ENCODE results near the gene NFYC. TPM values are rescaled to one million over a fixed set of nuclear protein-coding genes. Genes with fewer than 3 reads are reported as not detected.
A peak's percentile ranks its signal among the peaks of the same experiment; 100 is the strongest.

NFYC gene
- total RNA-seq, 1 donor from 2014 or later = 73.2 TPM

DNA sequence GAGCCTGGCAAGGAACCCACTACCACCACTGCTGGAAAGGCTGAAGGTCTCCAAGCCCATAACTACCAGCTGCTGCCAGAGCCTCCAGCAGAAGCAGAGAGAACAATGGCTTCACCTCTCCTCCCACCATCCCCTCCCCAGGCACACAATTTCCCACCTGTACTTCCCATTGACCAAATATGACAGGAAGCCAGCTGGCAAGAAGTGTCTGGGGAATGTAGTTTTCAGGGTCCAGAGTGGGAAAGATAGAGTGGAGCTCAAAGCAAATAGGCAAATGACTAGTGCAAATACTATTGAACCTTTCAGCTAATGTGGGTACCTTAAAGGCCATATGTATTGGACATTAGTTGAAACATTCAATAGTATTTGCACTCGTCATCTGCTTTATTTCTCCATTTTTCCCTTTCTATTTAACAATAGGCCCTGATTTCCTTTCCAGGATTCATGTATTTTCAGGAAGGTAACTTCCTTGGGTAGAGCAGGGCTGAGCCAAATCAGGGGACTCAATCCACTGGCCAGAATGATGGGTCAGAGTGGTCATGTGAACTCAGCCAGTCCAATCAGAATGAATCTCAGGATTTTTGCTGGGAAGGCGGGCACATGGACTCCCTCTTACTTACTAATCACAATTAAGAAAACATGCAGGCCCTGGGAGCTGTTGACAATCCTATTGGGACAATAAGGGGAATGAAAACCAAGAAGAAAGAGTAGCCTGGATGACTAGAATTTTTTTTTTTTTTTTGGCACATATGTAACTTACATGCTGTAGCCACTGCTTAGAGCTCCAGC is 12.1 kb upstream of the NFYC start:
- Mint-ChIP-seq H3K9me3 (no peaks in the 10 kb centered on the region), H3K4me1 (peaks cover 4% of the 10 kb centered on the region), H3K27me3 (peaks cover 10% of the 10 kb centered on the region), H3K4me3 (no peak overlapping the region), H3K27ac (no peak overlapping the region), H3K36me3 (ENCODE audit: low read depth) (peaks cover 4% of the 10 kb centered on the region)
- intact Hi-C loops (cut with micrococcal nuclease) = no loop called here
- DNase-seq = no peak

- H3K4me3 Mint-ChIP-seq = no peak overlapping the region
- H3K27me3 Mint-ChIP-seq = no peaks in the 10 kb centered on the region
- no peaks in the 10 kb centered on the region for H3K9me3 Mint-ChIP-seq
- peaks cover 4% of the 10 kb centered on the region for H3K4me1 Mint-ChIP-seq
- peaks cover 23% of the 10 kb centered on the region for H3K36me3 Mint-ChIP-seq (ENCODE audit: low read depth)
- intact Hi-C loops (cut with micrococcal nuclease) = no loop called here
- H3K27ac Mint-ChIP-seq = no peak overlapping the region
- DNase-seq = no peak
Observed at GRCh38 chr1:40684669-40685068, 6.8 kb upstream of the NFYC start.

DNA sequence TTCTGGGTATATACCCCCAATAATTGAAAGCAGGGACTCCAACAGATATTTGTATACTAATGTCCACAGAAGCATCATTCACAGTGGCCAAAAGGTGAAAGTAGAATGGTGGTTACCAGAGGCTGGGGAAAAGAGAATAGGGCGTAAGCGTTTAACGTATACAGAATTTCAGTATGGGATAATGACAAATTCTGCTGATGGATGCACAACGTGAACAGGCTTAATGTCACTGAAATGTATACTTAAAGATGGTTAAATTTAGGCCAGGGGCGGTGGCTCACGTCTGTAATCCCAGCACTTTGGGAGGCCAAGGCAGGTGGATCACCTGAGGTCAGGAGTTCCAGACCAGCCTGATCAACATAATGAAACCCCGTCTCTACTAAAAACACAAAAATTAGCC is 4.4 kb upstream of the NFYC start:
- no peak overlapping the region for H3K4me3 Mint-ChIP-seq
- no peak for DNase-seq
- no peaks in the 10 kb centered on the region for H3K9me3 Mint-ChIP-seq
- H3K4me1 Mint-ChIP-seq = peaks cover 14% of the 10 kb centered on the region
- peaks cover 28% of the 10 kb centered on the region for H3K36me3 Mint-ChIP-seq (ENCODE audit: low read depth)
- H3K27me3 Mint-ChIP-seq = no peaks in the 10 kb centered on the region
- H3K27ac Mint-ChIP-seq = no peak overlapping the region
- intact Hi-C loops (cut with micrococcal nuclease) = no loop called here

- no peaks in the 10 kb centered on the region for H3K27me3 Mint-ChIP-seq
- no peak overlapping the region for H3K27ac Mint-ChIP-seq
- no peak for DNase-seq
- peaks cover 20% of the 10 kb centered on the region for H3K4me1 Mint-ChIP-seq
- H3K36me3 Mint-ChIP-seq (ENCODE audit: low read depth) = peaks cover 33% of the 10 kb centered on the region
- no peaks in the 10 kb centered on the region for H3K9me3 Mint-ChIP-seq
- intact Hi-C loops (cut with micrococcal nuclease) = no loop called here
- no peak overlapping the region for H3K4me3 Mint-ChIP-seq
Observed at GRCh38 chr1:40687661-40688060, 3.8 kb upstream of the NFYC start.

DNA sequence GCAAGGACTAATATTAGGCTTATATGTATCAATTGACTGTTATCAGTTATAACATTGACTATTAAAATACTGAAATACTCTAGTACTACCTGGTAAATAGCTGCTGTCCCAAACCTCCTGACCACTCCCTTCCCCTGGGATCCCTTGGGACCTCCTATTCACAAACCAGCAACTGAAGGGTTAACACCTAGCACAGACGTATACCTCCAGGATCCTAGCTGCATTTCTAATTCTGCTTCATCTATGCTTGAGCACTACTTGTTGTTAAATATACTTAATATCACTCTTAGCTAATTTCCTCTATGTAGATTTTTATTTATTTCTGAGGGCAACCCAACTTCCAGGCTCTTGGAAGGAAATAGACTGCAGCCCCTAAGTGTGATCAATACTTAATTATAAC is 1.8 kb upstream of the NFYC start:
- no peaks in the 10 kb centered on the region for H3K27me3 Mint-ChIP-seq
- H3K4me1 Mint-ChIP-seq = peaks cover 38% of the 10 kb centered on the region
- peaks cover 35% of the 10 kb centered on the region for H3K36me3 Mint-ChIP-seq (ENCODE audit: low read depth)
- H3K27ac Mint-ChIP-seq = no peak overlapping the region
- no peak for DNase-seq
- no peak overlapping the region for H3K4me3 Mint-ChIP-seq
- H3K9me3 Mint-ChIP-seq = no peaks in the 10 kb centered on the region
- intact Hi-C loops (cut with micrococcal nuclease) = loop anchor here (5.0 to 10.0 kb wide), 2 partner anchors 53 to 155 kb away; no protein-coding TSS in a partner anchor

GRCh38 chr1:40690771-40691537 is 550 bp upstream of the NFYC start:
- H3K9me3 Mint-ChIP-seq = no peaks in the 10 kb centered on the region
- intact Hi-C loops (cut with micrococcal nuclease) = loop anchor here (1.0 to 10.0 kb wide), 4 partner anchors 23 to 288 kb away; partner anchors contain the start of gene CTPS1
- peak overlapping the region; percentile 99 for H3K27ac Mint-ChIP-seq
- H3K36me3 Mint-ChIP-seq (ENCODE audit: low read depth) = peaks cover 32% of the 10 kb centered on the region
- no peak for DNase-seq
- no peaks in the 10 kb centered on the region for H3K27me3 Mint-ChIP-seq
- peaks cover 42% of the 10 kb centered on the region for H3K4me1 Mint-ChIP-seq
- peak overlapping the region; percentile 96 for H3K4me3 Mint-ChIP-seq

DNA sequence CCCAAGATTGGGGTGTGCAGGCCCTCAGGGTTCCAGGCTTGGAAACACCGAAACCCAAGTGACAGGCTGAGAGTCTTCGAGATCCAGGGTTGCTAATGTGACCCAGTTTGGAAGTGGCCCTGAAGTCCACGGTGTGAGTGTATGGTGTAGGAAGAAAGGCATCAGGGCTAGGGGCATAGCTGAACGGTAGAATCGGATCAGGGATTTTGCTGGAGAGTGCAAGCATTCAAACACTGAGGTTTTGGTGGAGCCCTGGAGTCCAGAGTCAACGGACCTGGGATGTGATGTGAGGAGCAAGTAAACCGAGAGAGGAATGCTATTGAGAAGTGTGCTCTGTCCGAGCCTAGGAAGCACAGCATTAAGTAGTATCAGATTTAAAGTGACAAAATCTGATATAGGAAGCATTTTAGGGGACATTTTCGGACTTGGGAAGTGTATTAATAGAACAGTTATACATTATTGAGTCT is 958 bp downstream of the NFYC start:
- H3K9me3 Mint-ChIP-seq = no peaks in the 10 kb centered on the region
- peak overlapping the region; percentile 96 for H3K4me3 Mint-ChIP-seq
- peaks cover 37% of the 10 kb centered on the region for H3K36me3 Mint-ChIP-seq (ENCODE audit: low read depth)
- no peak for DNase-seq
- H3K27me3 Mint-ChIP-seq = no peaks in the 10 kb centered on the region
- intact Hi-C loops (cut with micrococcal nuclease) = loop anchor here (1.0 to 10.0 kb wide), 3 partner anchors 17 to 152 kb away; no protein-coding TSS in a partner anchor
- peaks cover 55% of the 10 kb centered on the region for H3K4me1 Mint-ChIP-seq
- H3K27ac Mint-ChIP-seq = peak overlapping the region; percentile 99

DNA sequence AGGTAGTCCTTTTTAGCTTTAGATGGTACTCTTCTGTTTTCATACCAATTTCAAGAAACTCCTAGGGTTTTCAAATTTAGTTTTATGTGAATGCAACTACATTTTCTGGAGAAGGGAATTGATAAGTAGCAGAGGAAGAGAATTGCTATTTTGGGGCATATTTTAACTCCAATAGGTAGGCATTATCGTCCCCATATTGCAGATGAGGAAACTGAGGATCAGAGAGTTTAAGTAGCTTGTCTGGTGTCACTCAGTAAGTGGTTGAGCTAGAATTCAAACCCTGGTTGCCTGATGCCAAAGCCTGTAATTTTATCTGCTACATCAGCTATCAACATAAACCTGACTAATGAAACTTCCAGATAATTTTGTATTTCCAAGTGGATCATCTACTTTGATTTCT is 1.9 kb downstream of the NFYC start:
- no peaks in the 10 kb centered on the region for H3K27me3 Mint-ChIP-seq
- no peaks in the 10 kb centered on the region for H3K9me3 Mint-ChIP-seq
- no peak for DNase-seq
- intact Hi-C loops (cut with micrococcal nuclease) = loop anchor here (5.0 to 10.0 kb wide), 2 partner anchors 49 to 151 kb away; no protein-coding TSS in a partner anchor
- H3K4me3 Mint-ChIP-seq = peak overlapping the region; percentile 96
- peak overlapping the region; percentile 36 for H3K27ac Mint-ChIP-seq
- H3K36me3 Mint-ChIP-seq (ENCODE audit: low read depth) = peaks cover 38% of the 10 kb centered on the region
- H3K4me1 Mint-ChIP-seq = peaks cover 60% of the 10 kb centered on the region

DNA sequence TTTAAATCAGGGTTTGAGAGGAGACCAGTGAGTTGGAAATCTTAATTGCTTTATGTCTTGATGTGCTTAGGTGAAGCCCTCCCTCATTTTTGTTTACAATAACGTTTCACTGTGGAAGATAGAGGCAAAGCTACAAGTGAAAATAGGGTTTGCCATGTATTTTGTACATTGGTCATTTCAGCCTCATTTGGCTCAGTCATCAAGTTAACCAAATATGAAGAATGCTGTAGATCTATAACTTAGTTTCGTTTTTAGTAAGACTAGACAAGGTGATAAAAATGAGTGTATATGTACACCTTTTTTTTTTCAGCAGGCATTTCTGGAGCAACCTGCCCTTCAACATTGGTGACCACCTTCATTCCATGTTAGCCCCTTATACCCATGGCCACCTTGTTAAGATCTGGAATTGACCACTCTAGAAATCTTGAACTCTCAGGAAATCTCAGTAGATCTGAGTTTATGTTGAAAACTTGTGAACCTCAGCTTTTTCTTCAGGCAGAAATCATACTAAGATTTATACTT is 2.9 kb downstream of the NFYC start:
- intact Hi-C loops (cut with micrococcal nuclease) = loop anchor here (5.0 to 10.0 kb wide), 2 partner anchors 48 to 150 kb away; no protein-coding TSS in a partner anchor
- peaks cover 41% of the 10 kb centered on the region for H3K36me3 Mint-ChIP-seq (ENCODE audit: low read depth)
- peak; percentile 60 for DNase-seq
- H3K27me3 Mint-ChIP-seq = no peaks in the 10 kb centered on the region
- peaks cover 70% of the 10 kb centered on the region for H3K4me1 Mint-ChIP-seq
- no peaks in the 10 kb centered on the region for H3K9me3 Mint-ChIP-seq
- peak overlapping the region; percentile 96 for H3K4me3 Mint-ChIP-seq
- H3K27ac Mint-ChIP-seq = peak overlapping the region; percentile 81

DNA sequence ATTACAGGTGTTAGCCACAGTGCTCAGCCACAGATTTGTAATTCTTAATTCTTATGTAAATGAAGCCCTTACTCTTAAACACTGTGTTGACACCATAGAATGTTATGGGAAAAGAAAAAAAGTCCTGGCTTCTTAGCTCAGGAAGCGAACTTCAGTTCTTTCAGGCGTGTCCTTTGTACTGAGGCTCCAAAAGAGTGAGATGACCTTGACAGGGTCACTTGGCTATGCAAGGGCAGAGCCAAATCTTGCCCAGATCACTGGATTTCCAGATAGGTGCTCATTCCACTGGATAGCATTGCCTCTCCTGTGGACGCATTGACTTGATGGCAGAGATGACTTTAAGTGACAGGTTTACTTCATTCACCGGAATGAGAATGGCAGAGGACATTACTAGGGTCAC is 4.8 kb downstream of the NFYC start:
- Mint-ChIP-seq H3K27ac (no peak overlapping the region), H3K4me1 (peaks cover 65% of the 10 kb centered on the region), H3K4me3 (no peak overlapping the region), H3K9me3 (no peaks in the 10 kb centered on the region), H3K27me3 (no peaks in the 10 kb centered on the region), H3K36me3 (ENCODE audit: low read depth) (peaks cover 43% of the 10 kb centered on the region)
- DNase-seq = no peak
- intact Hi-C loops (cut with micrococcal nuclease) = loop anchor here (10.0 kb wide), 1 partner anchor 149 kb away; no protein-coding TSS in a partner anchor

DNA sequence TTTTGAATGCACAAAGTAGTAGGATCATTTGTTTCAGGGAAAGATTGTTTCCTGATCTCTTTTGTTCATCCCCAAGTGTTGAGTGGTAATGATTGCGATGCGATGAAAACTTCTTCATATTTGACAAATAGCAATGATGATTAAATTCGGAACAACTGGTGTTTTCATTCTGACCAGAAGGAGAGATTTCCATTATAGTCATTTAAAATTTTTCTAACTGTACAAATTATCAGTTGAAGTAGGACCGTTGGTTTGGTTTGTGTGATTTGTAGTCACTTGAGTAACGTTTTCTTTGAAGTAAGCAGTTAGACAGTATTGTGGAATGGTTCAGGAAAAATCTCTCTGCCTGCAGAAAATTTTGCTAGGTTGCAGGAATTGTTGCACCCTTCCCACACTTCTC is 5.9 kb downstream of the NFYC start:
- H3K4me3 Mint-ChIP-seq = no peak overlapping the region
- no peaks in the 10 kb centered on the region for H3K27me3 Mint-ChIP-seq
- H3K4me1 Mint-ChIP-seq = peaks cover 66% of the 10 kb centered on the region
- H3K9me3 Mint-ChIP-seq = no peaks in the 10 kb centered on the region
- no peak for DNase-seq
- peaks cover 36% of the 10 kb centered on the region for H3K36me3 Mint-ChIP-seq (ENCODE audit: low read depth)
- H3K27ac Mint-ChIP-seq = no peak overlapping the region
- intact Hi-C loops (cut with micrococcal nuclease) = loop anchor here (10.0 kb wide), 1 partner anchor 147 kb away; no protein-coding TSS in a partner anchor

- no peak for DNase-seq
- no peak overlapping the region for H3K4me3 Mint-ChIP-seq
- intact Hi-C loops (cut with micrococcal nuclease) = loop anchor here (10.0 kb wide), 1 partner anchor 145 kb away; no protein-coding TSS in a partner anchor
Observed at GRCh38 chr1:40699787-40700186, 8.3 kb downstream of the NFYC start.

DNA sequence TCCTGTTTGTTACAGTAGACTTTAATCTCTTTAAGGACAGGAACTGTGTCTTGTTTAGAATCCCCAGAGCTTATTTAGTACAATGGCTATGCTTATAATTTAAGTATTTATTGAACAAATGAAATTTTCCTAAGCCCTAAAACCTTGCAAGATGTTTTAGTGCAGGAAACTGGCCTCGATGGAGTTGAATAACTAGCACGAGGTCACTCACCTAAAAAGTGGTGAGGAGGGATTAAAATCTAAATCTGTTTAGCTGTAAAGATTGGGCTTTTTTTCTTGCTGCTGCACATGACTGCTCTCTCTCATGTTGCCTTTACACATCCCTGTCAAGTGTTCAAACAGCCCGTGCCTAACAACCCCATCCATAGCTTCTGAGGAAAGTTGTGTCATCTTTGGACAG is 10.2 kb downstream of the NFYC start:
- DNase-seq = no peak
- Mint-ChIP-seq H3K4me3 (no peak overlapping the region), H3K9me3 (no peaks in the 10 kb centered on the region), H3K4me1 (peaks cover 50% of the 10 kb centered on the region), H3K36me3 (ENCODE audit: low read depth) (peaks cover 27% of the 10 kb centered on the region), H3K27ac (peak overlapping the region; percentile 16), H3K27me3 (no peaks in the 10 kb centered on the region)
- intact Hi-C loops (cut with micrococcal nuclease) = loop anchor here (1.0 kb wide), 1 partner anchor 8 kb away; no protein-coding TSS in a partner anchor

More at GRCh38 chr1:40699787-40700186, 8.3 kb downstream of the NFYC start:
- peaks cover 58% of the 10 kb centered on the region for H3K4me1 Mint-ChIP-seq
- no peaks in the 10 kb centered on the region for H3K27me3 Mint-ChIP-seq
- no peaks in the 10 kb centered on the region for H3K9me3 Mint-ChIP-seq
- peak overlapping the region; percentile 15 for H3K27ac Mint-ChIP-seq
- peaks cover 32% of the 10 kb centered on the region for H3K36me3 Mint-ChIP-seq (ENCODE audit: low read depth)

Measured in activated CD4-positive, alpha-beta T cell treated with anti-CD3 and anti-CD28 coated beads, Interleukin-2, amount 10 ng/mL, durations not matched to agents 24 days and 14 days (primary cell).